Measurements from ENCODE around the gene LEP. TPM values are rescaled to one million over a fixed set of nuclear protein-coding genes. Genes with fewer than 3 reads are reported as not detected.

Gene LEP
- total and polyA plus RNA-seq, 2 donors (not counting 1 experiment from before 2014, with no cell fraction given) = not detected

DNA sequence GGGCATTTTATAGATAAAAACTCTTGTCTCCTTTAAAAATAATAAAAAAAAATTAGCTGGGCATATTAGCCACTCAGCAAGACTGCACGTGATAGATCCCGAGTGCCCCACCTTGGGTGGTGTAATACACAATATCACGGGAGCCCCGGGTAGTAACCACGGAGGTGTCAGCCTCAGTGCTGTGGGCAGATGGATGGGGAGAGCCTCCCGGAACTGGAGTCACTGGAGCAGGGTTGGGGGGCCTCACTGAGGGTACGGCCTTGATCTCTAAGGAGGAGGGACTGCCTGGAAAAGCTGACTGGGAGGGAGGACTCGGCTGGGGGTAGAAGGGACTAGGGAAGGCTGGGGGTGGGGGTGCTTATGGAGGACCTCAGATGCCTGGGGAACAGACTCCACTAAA is 12.6 kb downstream of the LEP start:
- ChIA-PET CTCF (no interaction called here), POLR2A (no interaction called here)
- Histone ChIP-seq H3K4me1 (ENCODE audit: control insufficient read depth in 2 of 2, insufficient read depth in 2 of 2, low read length in 2 of 2) (no peaks in the 10 kb centered on the region), H3K36me3 (replicated peaks in 1 of 2; ENCODE audit: control extremely low read depth in 1 of 2, control insufficient read depth in 1 of 2, extremely low read depth in 1 of 2, insufficient read depth in 2 of 2, low read length in 1 of 2) (no peaks in the 10 kb centered on the region), H3K9me3 (ENCODE audit: control extremely low read depth in 1 of 3, control insufficient read depth in 2 of 3, insufficient read depth in 1 of 3, low read length in 2 of 3) (no peaks in the 10 kb centered on the region), H3K9ac (ENCODE audit: low read length) (no peak overlapping the region), H4K20me1 (ENCODE audit: control insufficient read depth, insufficient read depth, low read length, poor library complexity, severe bottlenecking) (no peaks in the 10 kb centered on the region), H3K4me3 (ENCODE audit: control extremely low read depth in 1 of 5, extremely low read depth in 1 of 5, insufficient read depth in 1 of 5, low read depth in 2 of 5, low read length in 4 of 5) (no peak overlapping the region), H3K27ac (ENCODE audit: low read length in 2 of 2) (no peak overlapping the region), H3K27me3 (replicated peaks in 1 of 4; ENCODE audit: control extremely low read depth in 1 of 4, control insufficient read depth in 3 of 4, insufficient read depth in 4 of 4, low read length in 3 of 4) (peaks cover 0 to 3% (median 0%) of the 10 kb centered on the region in 4 experiments), H3K4me2 (replicated peaks; ENCODE audit: low read depth, low read length, poor library complexity, severe bottlenecking) (no peak overlapping the region), H3K79me2 (ENCODE audit: control insufficient read depth, insufficient read depth, low read length) (no peaks in the 10 kb centered on the region), H2AFZ (ENCODE audit: insufficient read depth, low read depth, low read length, poor library complexity, severe bottlenecking) (no peak overlapping the region)
- no peaks in the 10 kb centered on the region for H3K9me3 Mint-ChIP-seq (ENCODE audit: insufficient read depth)
- DNase-seq (no peak), ATAC-seq (ENCODE audit: low read depth) (no peak)
- H3K27me3 Mint-ChIP-seq = peaks cover 9% of the 10 kb centered on the region
- 98% methylated on average over 6 of the region's 8 CpGs for WGBS (ENCODE audit: insufficient coverage)
- H3K4me3 Mint-ChIP-seq = no peak overlapping the region
- intact Hi-C loops (cut with micrococcal nuclease) = no loop called here
- H3K27ac Mint-ChIP-seq = no peak overlapping the region
- TF ChIP-seq, protein P1, sequence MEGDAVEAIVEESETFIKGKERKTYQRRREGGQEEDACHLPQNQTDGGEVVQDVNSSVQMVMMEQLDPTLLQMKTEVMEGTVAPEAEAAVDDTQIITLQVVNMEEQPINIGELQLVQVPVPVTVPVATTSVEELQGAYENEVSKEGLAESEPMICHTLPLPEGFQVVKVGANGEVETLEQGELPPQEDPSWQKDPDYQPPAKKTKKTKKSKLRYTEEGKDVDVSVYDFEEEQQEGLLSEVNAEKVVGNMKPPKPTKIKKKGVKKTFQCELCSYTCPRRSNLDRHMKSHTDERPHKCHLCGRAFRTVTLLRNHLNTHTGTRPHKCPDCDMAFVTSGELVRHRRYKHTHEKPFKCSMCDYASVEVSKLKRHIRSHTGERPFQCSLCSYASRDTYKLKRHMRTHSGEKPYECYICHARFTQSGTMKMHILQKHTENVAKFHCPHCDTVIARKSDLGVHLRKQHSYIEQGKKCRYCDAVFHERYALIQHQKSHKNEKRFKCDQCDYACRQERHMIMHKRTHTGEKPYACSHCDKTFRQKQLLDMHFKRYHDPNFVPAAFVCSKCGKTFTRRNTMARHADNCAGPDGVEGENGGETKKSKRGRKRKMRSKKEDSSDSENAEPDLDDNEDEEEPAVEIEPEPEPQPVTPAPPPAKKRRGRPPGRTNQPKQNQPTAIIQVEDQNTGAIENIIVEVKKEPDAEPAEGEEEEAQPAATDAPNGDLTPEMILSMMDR (IDR thresholded peaks at IDR 0.05) = no peak
- TF ChIP-seq EZH2 (IDR thresholded peaks at IDR 0.05; ENCODE audit: borderline replicate concordance, insufficient read depth, low read depth, low read length, poor library complexity, severe bottlenecking) = no peak
- no peaks in the 10 kb centered on the region for H3K4me1 Mint-ChIP-seq

DNA sequence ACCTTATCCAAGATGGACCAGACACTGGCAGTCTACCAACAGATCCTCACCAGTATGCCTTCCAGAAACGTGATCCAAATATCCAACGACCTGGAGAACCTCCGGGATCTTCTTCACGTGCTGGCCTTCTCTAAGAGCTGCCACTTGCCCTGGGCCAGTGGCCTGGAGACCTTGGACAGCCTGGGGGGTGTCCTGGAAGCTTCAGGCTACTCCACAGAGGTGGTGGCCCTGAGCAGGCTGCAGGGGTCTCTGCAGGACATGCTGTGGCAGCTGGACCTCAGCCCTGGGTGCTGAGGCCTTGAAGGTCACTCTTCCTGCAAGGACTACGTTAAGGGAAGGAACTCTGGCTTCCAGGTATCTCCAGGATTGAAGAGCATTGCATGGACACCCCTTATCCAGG is 13.4 kb downstream of the LEP start:
- Histone ChIP-seq H3K4me1 (ENCODE audit: control insufficient read depth in 2 of 2, insufficient read depth in 2 of 2, low read length in 2 of 2) (no peaks in the 10 kb centered on the region), H4K20me1 (ENCODE audit: control insufficient read depth, insufficient read depth, low read length, poor library complexity, severe bottlenecking) (no peaks in the 10 kb centered on the region), H3K9me3 (ENCODE audit: control extremely low read depth in 1 of 3, control insufficient read depth in 2 of 3, insufficient read depth in 1 of 3, low read length in 2 of 3) (no peaks in the 10 kb centered on the region), H2AFZ (ENCODE audit: insufficient read depth, low read depth, low read length, poor library complexity, severe bottlenecking) (no peak overlapping the region), H3K27me3 (replicated peaks in 1 of 4; ENCODE audit: control extremely low read depth in 1 of 4, control insufficient read depth in 3 of 4, insufficient read depth in 4 of 4, low read length in 3 of 4) (peaks cover 0 to 2% (median 0%) of the 10 kb centered on the region in 4 experiments), H3K36me3 (replicated peaks in 1 of 2; ENCODE audit: control extremely low read depth in 1 of 2, control insufficient read depth in 1 of 2, extremely low read depth in 1 of 2, insufficient read depth in 2 of 2, low read length in 1 of 2) (no peaks in the 10 kb centered on the region), H3K79me2 (ENCODE audit: control insufficient read depth, insufficient read depth, low read length) (no peaks in the 10 kb centered on the region), H3K4me2 (replicated peaks; ENCODE audit: low read depth, low read length, poor library complexity, severe bottlenecking) (no peak overlapping the region), H3K4me3 (ENCODE audit: control extremely low read depth in 1 of 5, extremely low read depth in 1 of 5, insufficient read depth in 1 of 5, low read depth in 2 of 5, low read length in 4 of 5) (no peak overlapping the region), H3K9ac (ENCODE audit: low read length) (no peak overlapping the region), H3K27ac (ENCODE audit: low read length in 2 of 2) (no peak overlapping the region)
- DNase-seq = no peak
- Mint-ChIP-seq H3K4me1 (no peaks in the 10 kb centered on the region), H3K4me3 (no peak overlapping the region), H3K27me3 (peaks cover 9% of the 10 kb centered on the region), H3K27ac (no peak overlapping the region), H3K9me3 (ENCODE audit: insufficient read depth) (no peaks in the 10 kb centered on the region)
- ChIA-PET CTCF (no interaction called here), POLR2A (no interaction called here)
- TF ChIP-seq, protein P1 (IDR thresholded peaks at IDR 0.05) = no peak
- no peak for TF ChIP-seq EZH2 (IDR thresholded peaks at IDR 0.05; ENCODE audit: borderline replicate concordance, insufficient read depth, low read depth, low read length, poor library complexity, severe bottlenecking)
- ATAC-seq (ENCODE audit: low read depth) = no peak
- intact Hi-C loops (cut with micrococcal nuclease) = no loop called here
- WGBS (ENCODE audit: insufficient coverage) = 87% methylated on average over 5 of the region's 5 CpGs

Measured in B cell (primary cell).